Measurements from ENCODE around the gene ERCC2. TPM values are rescaled to one million over a fixed set of nuclear protein-coding genes. Genes with fewer than 3 reads are reported as not detected.
A peak's percentile ranks its signal among the peaks of the same experiment; 100 is the strongest.

Gene ERCC2
- total and polyA plus RNA-seq, 2 experiments from 2014 or later: 33.3 to 81.1 TPM

- H3K4me1 Mint-ChIP-seq: peaks cover 14% of the 10 kb centered on the region
- Histone ChIP-seq H3K27me3 (ENCODE audit: insufficient read depth) (peaks cover 35% of the 10 kb centered on the region), H2AFZ (peak within 1 kb of the TSS; percentile 93), H3K9me2 (ENCODE audit: insufficient read depth) (no peaks in the 10 kb centered on the region), H3K4me3 (peak within 1 kb of the TSS; percentile 59), H4K20me1 (replicated peaks; ENCODE audit: insufficient read depth) (no peaks in the 10 kb centered on the region), H3K4me2 (peak within 1 kb of the TSS; percentile 85), H3F3A (replicated peaks; ENCODE audit: low read depth) (peaks cover 21% of the 10 kb centered on the region; the same call in 1 of the 2 replicates), H3K79me2 (replicated peaks; ENCODE audit: insufficient read depth) (no peaks in the 10 kb centered on the region), H3K4me1 (ENCODE audit: insufficient read depth) (peaks cover 18% of the 10 kb centered on the region), H3K27ac (ENCODE audit: low read depth) (no peak within 1 kb of the TSS), H3K36me3 (ENCODE audit: insufficient read depth) (no peaks in the 10 kb centered on the region)
- DNase-seq (ENCODE audit: low spot score) (no peak), ATAC-seq (no peak; the same call in 2 of the 3 replicates)
- H3K27me3 Mint-ChIP-seq (ENCODE audit: insufficient read depth, low read depth, poor library complexity): peaks cover 38% of the 10 kb centered on the region
- H3K4me3 Mint-ChIP-seq: peak within 1 kb of the TSS; percentile 60
- H3K36me3 Mint-ChIP-seq (ENCODE audit: low read depth): no peaks in the 10 kb centered on the region
- TF ChIP-seq ZNF331 (CRISPR knock-in tag; IDR thresholded peaks at IDR 0.05; ENCODE audit: low read depth) (no peak), ZNF462 (CRISPR knock-in tag; IDR thresholded peaks at IDR 0.05) (no peak), CREB1 (CRISPR knock-in tag; IDR thresholded peaks at IDR 0.05; ENCODE audit: low read depth) (no peak), EZH2 (IDR thresholded peaks at IDR 0.05; ENCODE audit: low read depth, unreplicated experiment) (no peak), JUNB (IDR thresholded peaks at IDR 0.05; ENCODE audit: unreplicated experiment) (no peak), ZNF114 (CRISPR knock-in tag; IDR thresholded peaks at IDR 0.05) (no peak), POLR2AphosphoS5 (IDR thresholded peaks at IDR 0.05; ENCODE audit: low read depth) (no peak), EZH2phosphoT487 (IDR thresholded peaks at IDR 0.05; ENCODE audit: unreplicated experiment) (no peak), STAT1 (IDR thresholded peaks at IDR 0.05; ENCODE audit: unreplicated experiment) (no peak), ETS1 (IDR thresholded peaks at IDR 0.05) (no peak)
- H3K9me3 Mint-ChIP-seq: no peaks in the 10 kb centered on the region; the same call in 2 of the 3 replicates
- H3K27ac Mint-ChIP-seq: no peak within 1 kb of the TSS
Observed at GRCh38 chr19:45322744-45323281, 47.6 kb downstream of the ERCC2 start, which contains the start of gene CKM. Gene CKM (minus strand): TSS chr19:45322875. CDS start chr19:45319713, 3,162 bp downstream.

All from GM23338 (cell line).